Testis (tissue), 3 donors: ENCODE results near the gene NAV3. TPM values are rescaled to one million over a fixed set of nuclear protein-coding genes. Genes with fewer than 3 reads are reported as not detected.

Experiments used
- DNase-seq: peaks from one replicate; pipeline ENCODE4 v3.0.0-alpha.2; 2019
- H3K27ac ChIP-seq, 2 donors: fragments of 200-600 bp; sonication (generic); one replicate each; pipeline ENCODE4 v1.5.1; 2019
- H3K27me3 ChIP-seq: fragments of 200-600 bp; sonication (generic); one replicate; pipeline ENCODE4 v1.5.1; 2019
- H3K36me3 ChIP-seq: fragments of 200-600 bp; sonication (generic); one replicate; pipeline ENCODE4 v1.5.1; 2017; ENCODE audit warnings: low read depth; ENCODE audit errors: missing control alignments
- H3K4me1 ChIP-seq: fragments of 200-600 bp; sonication (generic); one replicate; pipeline ENCODE4 v1.5.1; 2019
- H3K4me3 ChIP-seq, 2 donors: fragments of 200-600 bp; sonication (generic); one replicate each; pipeline ENCODE4 v1.5.1; 2017 to 2019
- H3K9me3 ChIP-seq: fragments of 200-600 bp; sonication (generic); one replicate; pipeline ENCODE4 v1.5.1; 2017
- POLR2A ChIP-seq: fragments of 450-650 bp; IDR thresholded peaks from one replicate; pipeline ENCODE4 v1.6.1; 2017; ENCODE audit warnings: antibody characterized with exemption, mild to moderate bottlenecking, moderate library complexity
- WGBS, 2 donors: methylation state at CpG; one replicate each; pipeline ENCODE4 v1.1.5; 2018; 5-methylcytosine and 5-hydroxymethylcytosine counted together
- intact Hi-C: fragments of 100-400 bp; cut with DNase I; formaldehyde crosslinking; loops from one replicate; pipeline ENCODE4 v1.15.1; 2023; ENCODE audit warnings: low total_unique reads
- polyA plus RNA-seq: library from polyadenylated mRNA; stranded (reverse); fragments of 350-450 nt; fragmentation: Illumina TruSeq; extraction: RNeasy Lipid Tissue Mini Kit (QIAGEN cat#74804); gene quantifications from one replicate; pipeline ENCODE4 v1.2.3, GENCODE V29; 2014; ENCODE audit warnings: low read depth, low replicate concordance; ENCODE audit not compliant: insufficient read depth
- total RNA-seq, 2 donors: library from RNA; depleted of rRNA; stranded (reverse); fragments of >200 nt; gene quantifications; one replicate each; pipeline ENCODE4 v1.2.3, GENCODE V29; 2016
- TF ChIP-seq, protein P1 (sequence below), 3 experiments: fragments of 450-650 bp in 2 of 3; fragments of 200-600 bp in 1 of 3; sonication (generic) in 1 of 3; IDR thresholded peaks; one replicate each; pipeline ENCODE4 v1.5.1; 2016 to 2019; ENCODE audit warnings: antibody characterized with exemption in 3 of 3, mild to moderate bottlenecking in 2 of 3, moderate library complexity in 1 of 3

NAV3 gene
- total and polyA plus RNA-seq, 3 donors from 2014 or later: 6.4 to 21.9 (median 20.0) TPM

- no peak overlapping the region for H3K27ac ChIP-seq
- no peaks in the 10 kb centered on the region for H3K9me3 ChIP-seq
- H3K27me3 ChIP-seq: no peaks in the 10 kb centered on the region
- intact Hi-C loops: no loop called here
- TF ChIP-seq, protein P1, sequence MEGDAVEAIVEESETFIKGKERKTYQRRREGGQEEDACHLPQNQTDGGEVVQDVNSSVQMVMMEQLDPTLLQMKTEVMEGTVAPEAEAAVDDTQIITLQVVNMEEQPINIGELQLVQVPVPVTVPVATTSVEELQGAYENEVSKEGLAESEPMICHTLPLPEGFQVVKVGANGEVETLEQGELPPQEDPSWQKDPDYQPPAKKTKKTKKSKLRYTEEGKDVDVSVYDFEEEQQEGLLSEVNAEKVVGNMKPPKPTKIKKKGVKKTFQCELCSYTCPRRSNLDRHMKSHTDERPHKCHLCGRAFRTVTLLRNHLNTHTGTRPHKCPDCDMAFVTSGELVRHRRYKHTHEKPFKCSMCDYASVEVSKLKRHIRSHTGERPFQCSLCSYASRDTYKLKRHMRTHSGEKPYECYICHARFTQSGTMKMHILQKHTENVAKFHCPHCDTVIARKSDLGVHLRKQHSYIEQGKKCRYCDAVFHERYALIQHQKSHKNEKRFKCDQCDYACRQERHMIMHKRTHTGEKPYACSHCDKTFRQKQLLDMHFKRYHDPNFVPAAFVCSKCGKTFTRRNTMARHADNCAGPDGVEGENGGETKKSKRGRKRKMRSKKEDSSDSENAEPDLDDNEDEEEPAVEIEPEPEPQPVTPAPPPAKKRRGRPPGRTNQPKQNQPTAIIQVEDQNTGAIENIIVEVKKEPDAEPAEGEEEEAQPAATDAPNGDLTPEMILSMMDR (IDR thresholded peaks at IDR 0.05): no peak
- TF ChIP-seq POLR2A: no peak
- no peaks in the 10 kb centered on the region for H3K36me3 ChIP-seq
- no peak for DNase-seq
- no peaks in the 10 kb centered on the region for H3K4me1 ChIP-seq
- no peak overlapping the region for H3K4me3 ChIP-seq
Observed at GRCh38 chr12:77947330-77947729, 116.6 kb downstream of the NAV3 start.

- Histone ChIP-seq H3K27ac (no peak overlapping the region), H3K4me3 (no peak overlapping the region), H3K36me3 (no peaks in the 10 kb centered on the region), H3K27me3 (no peaks in the 10 kb centered on the region), H3K4me1 (no peaks in the 10 kb centered on the region), H3K9me3 (no peaks in the 10 kb centered on the region)
- 93 to 100% methylated on average over 1 of the region's 1 CpG for WGBS, 2 donors
- intact Hi-C loops: no loop called here
- TF ChIP-seq, protein P1 (IDR thresholded peaks at IDR 0.05): no peak
- TF ChIP-seq POLR2A: no peak
- DNase-seq: no peak
Observed at GRCh38 chr12:77947746-77948145, 117.1 kb downstream of the NAV3 start.

GRCh38 chr12:77949943-77950342 lies 119.2 kb downstream of the NAV3 start:
- Histone ChIP-seq H3K36me3 (no peaks in the 10 kb centered on the region), H3K27ac (no peak overlapping the region), H3K4me3 (no peak overlapping the region), H3K9me3 (no peaks in the 10 kb centered on the region), H3K4me1 (no peaks in the 10 kb centered on the region), H3K27me3 (no peaks in the 10 kb centered on the region)
- intact Hi-C loops: no loop called here
- TF ChIP-seq, protein P1 (IDR thresholded peaks at IDR 0.05): no peak
- no peak for TF ChIP-seq POLR2A
- DNase-seq: no peak

DNA sequence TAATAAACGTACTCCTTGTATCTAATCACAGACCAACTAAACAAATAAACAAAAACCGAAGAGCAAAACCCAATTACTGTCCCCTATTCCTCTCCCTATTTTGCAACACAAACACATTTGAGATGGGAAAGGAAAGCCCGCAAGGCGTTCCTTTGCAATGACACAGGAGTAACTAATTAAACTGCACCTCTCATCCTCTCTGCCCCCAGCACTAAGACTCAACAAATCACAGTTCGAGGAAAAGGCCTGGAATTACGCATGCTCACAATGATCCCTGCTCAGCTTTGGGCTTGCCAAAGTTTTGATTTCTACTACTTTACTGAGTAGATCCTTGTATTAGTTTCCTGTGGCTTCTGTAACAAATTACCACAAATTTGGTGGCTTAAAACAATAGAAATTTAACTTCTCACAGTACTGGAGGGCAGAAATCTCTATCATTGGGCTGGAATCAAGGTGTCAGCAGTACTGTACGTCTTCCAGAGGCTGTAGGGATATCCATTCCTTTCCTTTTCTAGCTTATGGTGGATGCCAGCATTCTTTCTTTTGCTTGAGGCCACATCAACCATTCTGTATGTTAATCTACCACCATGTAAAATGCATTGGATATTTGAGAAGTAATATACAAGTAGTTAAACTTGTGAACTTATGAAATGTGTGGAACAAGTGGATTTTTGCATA lies 123.0 kb downstream of the NAV3 start:
- Histone ChIP-seq H3K27ac (no peak overlapping the region), H3K36me3 (no peaks in the 10 kb centered on the region), H3K9me3 (no peaks in the 10 kb centered on the region), H3K4me3 (no peak overlapping the region), H3K27me3 (no peaks in the 10 kb centered on the region), H3K4me1 (no peaks in the 10 kb centered on the region)
- DNase-seq: no peak
- 89 to 92% methylated on average over 7 of the region's 7 CpGs for WGBS, 2 donors
- no peak for TF ChIP-seq POLR2A
- TF ChIP-seq, protein P1 (IDR thresholded peaks at IDR 0.05): no peak
- intact Hi-C loops: no loop called here

DNA sequence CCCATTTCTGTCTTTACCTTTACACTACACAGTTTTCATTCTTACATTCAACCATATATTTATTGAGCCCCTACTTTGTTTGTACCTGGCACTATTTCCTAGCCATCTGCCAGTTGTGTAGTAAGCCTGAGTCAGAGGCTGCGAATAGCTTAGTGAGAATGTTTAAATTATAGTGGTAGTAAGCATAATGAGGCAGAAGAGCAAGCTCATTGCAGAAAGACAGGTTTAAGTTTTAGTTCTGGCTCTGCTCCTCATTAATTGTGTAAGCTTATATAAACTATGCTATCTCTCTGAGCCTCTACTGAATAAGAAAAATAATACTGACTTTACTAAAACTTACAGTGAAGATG lies 123.5 kb downstream of the NAV3 start:
- no peaks in the 10 kb centered on the region for H3K9me3 ChIP-seq
- WGBS, 2 donors: 88 to 94% methylated on average over 1 of the region's 1 CpG
- intact Hi-C loops: no loop called here
- no peak overlapping the region for H3K4me3 ChIP-seq
- H3K36me3 ChIP-seq: no peaks in the 10 kb centered on the region
- TF ChIP-seq, protein P1 (IDR thresholded peaks at IDR 0.05): no peak
- TF ChIP-seq POLR2A: no peak
- H3K4me1 ChIP-seq: no peaks in the 10 kb centered on the region
- H3K27ac ChIP-seq: no peak overlapping the region
- no peaks in the 10 kb centered on the region for H3K27me3 ChIP-seq
- no peak for DNase-seq
